Peyer's patch (tissue), 4 donors: ENCODE results near the gene OTUB1. TPM values are rescaled to one million over a fixed set of nuclear protein-coding genes. Genes with fewer than 3 reads are reported as not detected.
A peak's percentile ranks its signal among the peaks of the same experiment; 100 is the strongest.

Experiments
- DNase-seq, 3 donors: peaks; one replicate each; pipeline ENCODE4 v3.0.0-alpha.2; 2017 to 2019
- H3K27ac ChIP-seq, 4 donors: fragments of 200-600 bp; sonication (generic); one replicate each; pipeline ENCODE4 v1.5.1; 2016 to 2019
- H3K27me3 ChIP-seq, 2 donors: fragments of 200-600 bp; sonication (generic); one replicate each; pipeline ENCODE4 v1.5.1; 2019
- H3K36me3 ChIP-seq, 3 donors: fragments of 200-600 bp; sonication (generic); one replicate each; pipeline ENCODE4 v1.5.1; 2016 to 2019
- H3K4me1 ChIP-seq, 4 donors: fragments of 200-600 bp; sonication (generic); one replicate each; pipeline ENCODE4 v1.5.1; 2016 to 2019
- H3K4me3 ChIP-seq, 4 donors: fragments of 200-600 bp; sonication (generic); 1 replicate in 3 of 4; 2 replicates in 1 of 4; pipeline ENCODE4 v1.5.1; 2016 to 2019; ENCODE audit warnings: mild to moderate bottlenecking in 1 of 4
- H3K9me3 ChIP-seq, 4 donors: fragments of 200-600 bp; sonication (generic); one replicate each; pipeline ENCODE4 v1.5.1; 2016 to 2019; ENCODE audit warnings: mild to moderate bottlenecking in 1 of 4
- POLR2A ChIP-seq, 2 donors: fragments of 450-650 bp; IDR thresholded peaks; one replicate each; pipeline ENCODE4 v1.5.1; 2017; ENCODE audit warnings: antibody characterized with exemption in 2 of 2, mild to moderate bottlenecking in 2 of 2, moderate library complexity in 2 of 2
- total RNA-seq, 4 donors: library from RNA; depleted of rRNA; stranded (reverse); fragments of >200 nt; gene quantifications; one replicate each; pipeline ENCODE4 v1.1.0, GENCODE V29; 2016
- TF ChIP-seq, protein P1 (sequence below), 6 experiments: fragments of 450-650 bp in 4 of 6; fragments of 200-600 bp in 2 of 6; sonication (generic) in 1 of 6; IDR thresholded peaks; one replicate each; pipeline ENCODE4 v1.5.1; 2017 to 2019; ENCODE audit warnings: antibody characterized with exemption in 6 of 6, mild to moderate bottlenecking in 3 of 6, moderate library complexity in 1 of 6

OTUB1 gene
- total RNA-seq, 4 donors from 2014 or later: 79.2 to 110 (median 95.4) TPM

DNA sequence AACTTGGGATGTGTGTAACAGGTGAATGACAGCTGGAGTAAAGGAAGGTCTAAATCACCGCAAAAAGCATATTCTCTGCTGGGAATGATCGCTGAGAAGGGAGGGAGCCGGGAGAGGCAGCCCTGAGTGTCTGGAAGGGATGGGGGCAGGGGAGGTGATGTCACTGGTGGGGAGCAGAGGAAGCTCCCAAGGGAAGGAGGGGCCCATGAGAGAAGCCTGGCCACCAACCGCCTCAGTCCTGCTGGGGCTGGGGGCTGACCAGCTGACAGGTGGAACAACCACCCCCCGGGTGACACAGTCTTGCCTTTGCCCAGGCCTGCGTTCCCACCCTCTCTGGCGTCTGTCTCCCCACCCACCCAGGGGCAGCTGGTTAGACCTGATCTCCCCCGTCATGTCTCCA, 43.5 kb downstream of the OTUB1 start:
- Histone ChIP-seq H3K4me3 (no peak overlapping the region), H3K27me3 (peaks cover 0 to under 1% of the 10 kb centered on the region in 2 donors), H3K36me3 (no peaks in the 10 kb centered on the region), H3K9me3 (no peaks in the 10 kb centered on the region), H3K4me1 (no peaks in the 10 kb centered on the region), H3K27ac (no peak overlapping the region)
- no peak for DNase-seq
- no peak for TF ChIP-seq POLR2A (IDR thresholded peaks at IDR 0.05)
- TF ChIP-seq, protein P1, sequence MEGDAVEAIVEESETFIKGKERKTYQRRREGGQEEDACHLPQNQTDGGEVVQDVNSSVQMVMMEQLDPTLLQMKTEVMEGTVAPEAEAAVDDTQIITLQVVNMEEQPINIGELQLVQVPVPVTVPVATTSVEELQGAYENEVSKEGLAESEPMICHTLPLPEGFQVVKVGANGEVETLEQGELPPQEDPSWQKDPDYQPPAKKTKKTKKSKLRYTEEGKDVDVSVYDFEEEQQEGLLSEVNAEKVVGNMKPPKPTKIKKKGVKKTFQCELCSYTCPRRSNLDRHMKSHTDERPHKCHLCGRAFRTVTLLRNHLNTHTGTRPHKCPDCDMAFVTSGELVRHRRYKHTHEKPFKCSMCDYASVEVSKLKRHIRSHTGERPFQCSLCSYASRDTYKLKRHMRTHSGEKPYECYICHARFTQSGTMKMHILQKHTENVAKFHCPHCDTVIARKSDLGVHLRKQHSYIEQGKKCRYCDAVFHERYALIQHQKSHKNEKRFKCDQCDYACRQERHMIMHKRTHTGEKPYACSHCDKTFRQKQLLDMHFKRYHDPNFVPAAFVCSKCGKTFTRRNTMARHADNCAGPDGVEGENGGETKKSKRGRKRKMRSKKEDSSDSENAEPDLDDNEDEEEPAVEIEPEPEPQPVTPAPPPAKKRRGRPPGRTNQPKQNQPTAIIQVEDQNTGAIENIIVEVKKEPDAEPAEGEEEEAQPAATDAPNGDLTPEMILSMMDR (IDR thresholded peaks at IDR 0.05): no peak

- Histone ChIP-seq H3K27me3 (peaks cover 0 to 8% of the 10 kb centered on the region in 2 donors), H3K4me1 (peaks cover 0 to 9% (median 1%) of the 10 kb centered on the region in 4 donors), H3K27ac (no peak overlapping the region), H3K36me3 (no peaks in the 10 kb centered on the region), H3K4me3 (no peak overlapping the region), H3K9me3 (no peaks in the 10 kb centered on the region)
- no peak for TF ChIP-seq POLR2A (IDR thresholded peaks at IDR 0.05)
- TF ChIP-seq, protein P1 (IDR thresholded peaks at IDR 0.05): no peak
- no peak for DNase-seq
Observed at GRCh38 chr11:64031001-64031400, 44.8 kb downstream of the OTUB1 start.

GRCh38 chr11:64032050-64032449, 45.8 kb downstream of the OTUB1 start:
- Histone ChIP-seq H3K4me3 (no peak overlapping the region), H3K4me1 (peaks cover 0 to 17% (median 4%) of the 10 kb centered on the region in 4 donors), H3K9me3 (no peaks in the 10 kb centered on the region), H3K27me3 (peaks cover 0 to 16% of the 10 kb centered on the region in 2 donors), H3K27ac (no peak overlapping the region), H3K36me3 (no peaks in the 10 kb centered on the region)
- DNase-seq: no peak
- TF ChIP-seq POLR2A (IDR thresholded peaks at IDR 0.05): no peak
- TF ChIP-seq, protein P1 (IDR thresholded peaks at IDR 0.05): no peak

DNA sequence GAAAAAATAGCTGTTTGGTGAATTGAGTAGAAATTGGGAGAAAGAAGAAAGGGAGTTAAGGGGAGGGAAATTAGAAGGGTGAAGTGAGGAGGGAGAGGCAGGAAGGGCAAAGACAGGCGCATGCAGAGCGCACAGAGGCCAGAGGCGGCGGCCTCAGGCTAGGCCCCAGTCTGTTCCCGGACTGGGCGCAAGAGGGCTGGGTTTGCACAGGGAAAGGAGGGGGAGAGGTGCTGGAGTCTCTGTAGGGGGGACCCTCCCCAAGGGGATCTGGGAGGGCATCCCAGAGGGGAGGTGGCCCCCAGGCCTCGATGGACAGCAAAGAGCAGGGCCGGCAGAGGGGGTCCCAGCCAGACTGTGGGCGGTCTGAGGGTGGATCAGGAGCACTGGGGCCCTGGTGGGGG, 48.2 kb downstream of the OTUB1 start:
- Histone ChIP-seq H3K9me3 (no peaks in the 10 kb centered on the region), H3K4me1 (peaks cover 0 to 17% (median 4%) of the 10 kb centered on the region in 4 donors), H3K36me3 (no peaks in the 10 kb centered on the region), H3K4me3 (no peak overlapping the region), H3K27me3 (peaks cover 0 to 16% of the 10 kb centered on the region in 2 donors), H3K27ac (no peak overlapping the region)
- TF ChIP-seq, protein P1 (IDR thresholded peaks at IDR 0.05): no peak
- no peak for TF ChIP-seq POLR2A (IDR thresholded peaks at IDR 0.05)
- DNase-seq: no peak

DNA sequence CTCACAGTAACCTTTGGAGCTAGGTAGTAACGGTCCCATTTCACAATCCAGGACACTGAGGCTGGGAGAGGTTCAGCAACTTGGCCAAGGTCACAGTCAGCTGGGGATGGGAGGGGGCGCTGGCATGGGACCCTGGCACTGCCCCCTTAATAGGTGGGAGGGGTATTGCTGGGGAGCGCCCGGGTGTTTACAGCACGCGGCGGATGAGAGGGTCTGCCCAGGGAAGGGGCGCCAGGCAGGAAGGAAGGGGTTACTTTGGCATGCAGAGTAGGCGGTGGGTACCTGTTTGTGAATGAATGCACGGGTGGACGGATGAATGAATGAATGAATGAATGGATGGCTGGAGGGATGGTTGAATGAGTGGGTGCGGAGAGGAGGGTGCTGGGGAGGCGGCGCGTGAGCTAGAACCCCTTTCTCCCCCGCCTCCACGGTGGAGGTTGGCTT, 48.9 kb downstream of the OTUB1 start:
- no peak for TF ChIP-seq POLR2A (IDR thresholded peaks at IDR 0.05)
- TF ChIP-seq, protein P1 (IDR thresholded peaks at IDR 0.05): no peak
- no peaks in the 10 kb centered on the region for H3K9me3 ChIP-seq
- H3K4me3 ChIP-seq: peak overlapping the region in 2 of 4 donors; percentile 15 to 30
- no peaks in the 10 kb centered on the region for H3K36me3 ChIP-seq
- H3K27me3 ChIP-seq: peaks cover 0 to 16% of the 10 kb centered on the region in 2 donors
- peaks cover 0 to 17% (median 4%) of the 10 kb centered on the region in 4 donors for H3K4me1 ChIP-seq
- DNase-seq: no peak
- no peak overlapping the region for H3K27ac ChIP-seq

DNA sequence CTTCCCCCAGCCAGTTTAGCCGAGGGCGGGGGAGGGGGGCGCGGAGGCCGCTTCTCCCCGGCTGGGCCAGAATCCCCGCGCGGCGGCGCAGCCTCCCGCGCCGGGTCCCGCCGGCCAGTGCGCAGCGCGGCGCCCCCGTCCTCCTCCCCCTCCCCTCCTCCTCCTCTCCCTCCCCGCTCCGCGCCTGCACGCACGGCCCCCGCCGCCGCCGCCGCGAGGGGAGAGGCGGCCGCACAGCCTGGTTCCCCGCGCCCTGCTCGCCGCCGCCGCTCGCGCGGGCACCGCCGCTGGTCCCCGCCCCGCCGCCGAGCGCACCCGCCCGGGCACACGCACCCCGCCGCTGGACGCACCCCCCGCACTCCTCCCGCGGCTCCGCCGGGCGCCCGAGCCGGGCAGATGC, 49.3 kb downstream of the OTUB1 start, which contains the start of gene FLRT1:
FLRT1 (plus strand) TSS at position 356 of the 400 bp plus-strand sequence. CDS start 80,337 bp downstream, outside the sequence.
- Histone ChIP-seq H3K27ac (no peak within 1 kb of the TSS), H3K9me3 (no peaks in the 10 kb centered on the region), H3K36me3 (no peaks in the 10 kb centered on the region), H3K4me3 (peak within 1 kb of the TSS in 3 of 4 donors; percentile 15 to 50 (median 29)), H3K27me3 (peaks cover 0 to 16% of the 10 kb centered on the region in 2 donors), H3K4me1 (peaks cover 0 to 17% (median 4%) of the 10 kb centered on the region in 4 donors)
- DNase-seq: no peak
- TF ChIP-seq, protein P1 (IDR thresholded peaks at IDR 0.05): no peak
- no peak for TF ChIP-seq POLR2A (IDR thresholded peaks at IDR 0.05)
